Medulla oblongata (tissue), 1 donor: ENCODE results near the gene ABCC4.

Experiments used
- DNase-seq: peaks from one replicate; pipeline ENCODE4 v3.0.0-alpha.2; 2015; ENCODE audit errors: extremely low spot score

ABCC4 gene

GRCh38 chr13:95301183-95301967 is at the start of gene ABCC4:
Gene ABCC4, minus strand, starts transcription at chr13:95301451. Its CDS starts 137 bp downstream, at chr13:95301314.
- peak; percentile 65 for DNase-seq

GRCh38 chr13:95349267-95349666 is 48.0 kb upstream of the ABCC4 start:
- DNase-seq: no peak

- DNase-seq: no peak
Measured at GRCh38 chr13:95343944-95344343, 42.7 kb upstream of the ABCC4 start.

GRCh38 chr13:95341441-95341840 is 40.2 kb upstream of the ABCC4 start:
- no peak for DNase-seq

- DNase-seq: no peak
Measured at GRCh38 chr13:95338905-95339304, 37.7 kb upstream of the ABCC4 start.

- DNase-seq: no peak
Measured at GRCh38 chr13:95337597-95337996, 36.3 kb upstream of the ABCC4 start.

- DNase-seq: no peak
Measured at GRCh38 chr13:95335667-95336066, 34.4 kb upstream of the ABCC4 start.

- no peak for DNase-seq
Measured at GRCh38 chr13:95328386-95328785, 27.1 kb upstream of the ABCC4 start.

GRCh38 chr13:95327190-95327589 is 25.9 kb upstream of the ABCC4 start:
- DNase-seq: no peak

- DNase-seq: no peak
Measured at GRCh38 chr13:95326695-95327094, 25.4 kb upstream of the ABCC4 start.

- no peak for DNase-seq
Measured at GRCh38 chr13:95325485-95325884, 24.2 kb upstream of the ABCC4 start.

GRCh38 chr13:95323930-95324662 is 22.8 kb upstream of the ABCC4 start:
- DNase-seq: no peak

- DNase-seq: no peak
Measured at GRCh38 chr13:95319551-95320274, 18.5 kb upstream of the ABCC4 start.

- DNase-seq: no peak
Measured at GRCh38 chr13:95317039-95317989, 16.1 kb upstream of the ABCC4 start.

GRCh38 chr13:95315752-95316151 is 14.5 kb upstream of the ABCC4 start:
- DNase-seq: no peak

GRCh38 chr13:95307507-95307906 is 6.3 kb upstream of the ABCC4 start:
- DNase-seq: no peak

GRCh38 chr13:95304453-95304852 is 3.2 kb upstream of the ABCC4 start:
- DNase-seq: no peak

- no peak for DNase-seq
Measured at GRCh38 chr13:95301968-95302393, 730 bp upstream of the ABCC4 start.

- DNase-seq: peak; percentile 64
Measured at GRCh38 chr13:95300625-95301182, 547 bp downstream of the ABCC4 start.

- no peak for DNase-seq
Measured at GRCh38 chr13:95298971-95299621, 2.2 kb downstream of the ABCC4 start.
